Measurements from ENCODE around the gene DIP2C. TPM values are rescaled to one million over a fixed set of nuclear protein-coding genes. Genes with fewer than 3 reads are reported as not detected.

DIP2C gene
- polyA plus RNA-seq, 2 donors = 2.2 to 2.7 TPM

- 76 to 85% methylated on average over 6 of the region's 6 CpGs for WGBS, 2 donors
- H3K9me3 ChIP-seq (ENCODE audit: control insufficient read depth in 2 of 2, insufficient read depth in 1 of 2, low read depth in 1 of 2, low read length in 1 of 2) = peaks cover 0 to 4% of the 10 kb centered on the region in 2 donors
Observed at GRCh38 chr10:336247-336646, 353.2 kb downstream of the DIP2C start.

GRCh38 chr10:335151-335800 lies 354.2 kb downstream of the DIP2C start:
- Histone ChIP-seq H3K4me1 (ENCODE audit: control insufficient read depth in 2 of 2, insufficient read depth in 2 of 2, low read length in 1 of 2) (peaks cover 4 to 16% of the 10 kb centered on the region in 2 donors), H3K4me3 (ENCODE audit: low read depth in 1 of 2, low read length in 2 of 2) (no peak overlapping the region), H3K9me3 (ENCODE audit: control insufficient read depth in 2 of 2, insufficient read depth in 1 of 2, low read depth in 1 of 2, low read length in 1 of 2) (peaks cover 0 to 4% of the 10 kb centered on the region in 2 donors), H3K27ac (ENCODE audit: low read depth in 2 of 2, low read length in 1 of 2) (no peak overlapping the region), H3K36me3 (ENCODE audit: control insufficient read depth in 2 of 2, insufficient read depth in 2 of 2, low read length in 1 of 2) (peaks cover 0 to 7% of the 10 kb centered on the region in 2 donors), H3K27me3 (ENCODE audit: control insufficient read depth in 1 of 2, insufficient read depth in 2 of 2, low read length in 2 of 2) (no peaks in the 10 kb centered on the region)
- WGBS, 2 donors = 85 to 91% methylated on average over 14 of the region's 14 CpGs

More at GRCh38 chr10:336247-336646, 353.2 kb downstream of the DIP2C start:
- Histone ChIP-seq H3K27ac (ENCODE audit: low read depth in 2 of 2, low read length in 1 of 2) (no peak overlapping the region), H3K36me3 (ENCODE audit: control insufficient read depth in 2 of 2, insufficient read depth in 2 of 2, low read length in 1 of 2) (peaks cover 0 to 9% of the 10 kb centered on the region in 2 donors), H3K4me1 (ENCODE audit: control insufficient read depth in 2 of 2, insufficient read depth in 2 of 2, low read length in 1 of 2) (peaks cover 4 to 16% of the 10 kb centered on the region in 2 donors), H3K27me3 (ENCODE audit: control insufficient read depth in 1 of 2, insufficient read depth in 2 of 2, low read length in 2 of 2) (no peaks in the 10 kb centered on the region), H3K4me3 (ENCODE audit: low read depth in 1 of 2, low read length in 2 of 2) (no peak overlapping the region)

GRCh38 chr10:331186-331585 lies 358.3 kb downstream of the DIP2C start:
- no peak overlapping the region for H3K27ac ChIP-seq (ENCODE audit: low read depth in 2 of 2, low read length in 1 of 2)

GRCh38 chr10:329361-330099 lies 359.9 kb downstream of the DIP2C start:
- peak overlapping the region in 1 of 2 donors; percentile 6 for H3K4me3 ChIP-seq (ENCODE audit: low read depth in 1 of 2, low read length in 2 of 2)
- no peaks in the 10 kb centered on the region for H3K9me3 ChIP-seq (ENCODE audit: control insufficient read depth in 2 of 2, insufficient read depth in 1 of 2, low read depth in 1 of 2, low read length in 1 of 2)
- peak overlapping the region; percentile 64 to 74 for H3K27ac ChIP-seq (ENCODE audit: low read depth in 2 of 2, low read length in 1 of 2)
- WGBS, 2 donors = 16 to 19% methylated on average over 15 of the region's 15 CpGs
- peaks cover 0 to 2% of the 10 kb centered on the region in 2 donors for H3K4me1 ChIP-seq (ENCODE audit: control insufficient read depth in 2 of 2, insufficient read depth in 2 of 2, low read length in 1 of 2)
- no peaks in the 10 kb centered on the region for H3K27me3 ChIP-seq (ENCODE audit: control insufficient read depth in 1 of 2, insufficient read depth in 2 of 2, low read length in 2 of 2)
- peaks cover 0 to 3% of the 10 kb centered on the region in 2 donors for H3K36me3 ChIP-seq (ENCODE audit: control insufficient read depth in 2 of 2, insufficient read depth in 2 of 2, low read length in 1 of 2)

More at GRCh38 chr10:331186-331585, 358.3 kb downstream of the DIP2C start:
- Histone ChIP-seq H3K27me3 (ENCODE audit: control insufficient read depth in 1 of 2, insufficient read depth in 2 of 2, low read length in 2 of 2) (no peaks in the 10 kb centered on the region), H3K9me3 (ENCODE audit: control insufficient read depth in 2 of 2, insufficient read depth in 1 of 2, low read depth in 1 of 2, low read length in 1 of 2) (no peaks in the 10 kb centered on the region), H3K4me3 (ENCODE audit: low read depth in 1 of 2, low read length in 2 of 2) (no peak overlapping the region), H3K4me1 (ENCODE audit: control insufficient read depth in 2 of 2, insufficient read depth in 2 of 2, low read length in 1 of 2) (peaks cover 0 to 2% of the 10 kb centered on the region in 2 donors), H3K36me3 (ENCODE audit: control insufficient read depth in 2 of 2, insufficient read depth in 2 of 2, low read length in 1 of 2) (peaks cover 0 to 3% of the 10 kb centered on the region in 2 donors)
- 92 to 95% methylated on average over 3 of the region's 3 CpGs for WGBS, 2 donors

- Histone ChIP-seq H3K4me3 (ENCODE audit: low read depth in 1 of 2, low read length in 2 of 2) (no peak overlapping the region), H3K27ac (ENCODE audit: low read depth in 2 of 2, low read length in 1 of 2) (peak overlapping the region in 1 of 2 donors; percentile 18), H3K36me3 (ENCODE audit: control insufficient read depth in 2 of 2, insufficient read depth in 2 of 2, low read length in 1 of 2) (peaks cover 0 to 3% of the 10 kb centered on the region in 2 donors), H3K4me1 (ENCODE audit: control insufficient read depth in 2 of 2, insufficient read depth in 2 of 2, low read length in 1 of 2) (peaks cover 0 to 2% of the 10 kb centered on the region in 2 donors), H3K27me3 (ENCODE audit: control insufficient read depth in 1 of 2, insufficient read depth in 2 of 2, low read length in 2 of 2) (no peaks in the 10 kb centered on the region), H3K9me3 (ENCODE audit: control insufficient read depth in 2 of 2, insufficient read depth in 1 of 2, low read depth in 1 of 2, low read length in 1 of 2) (no peaks in the 10 kb centered on the region)
- 88 to 91% methylated on average over 22 of the region's 22 CpGs for WGBS, 2 donors
Observed at GRCh38 chr10:327889-328852, 361.3 kb downstream of the DIP2C start.

GRCh38 chr10:326894-327635 lies 362.4 kb downstream of the DIP2C start:
- H3K4me1 ChIP-seq (ENCODE audit: control insufficient read depth in 2 of 2, insufficient read depth in 2 of 2, low read length in 1 of 2) = peaks cover 0 to 2% of the 10 kb centered on the region in 2 donors
- WGBS, 2 donors = 92 to 94% methylated on average over 29 of the region's 29 CpGs
- peaks cover 0 to 3% of the 10 kb centered on the region in 2 donors for H3K36me3 ChIP-seq (ENCODE audit: control insufficient read depth in 2 of 2, insufficient read depth in 2 of 2, low read length in 1 of 2)
- H3K9me3 ChIP-seq (ENCODE audit: control insufficient read depth in 2 of 2, insufficient read depth in 1 of 2, low read depth in 1 of 2, low read length in 1 of 2) = no peaks in the 10 kb centered on the region
- H3K27me3 ChIP-seq (ENCODE audit: control insufficient read depth in 1 of 2, insufficient read depth in 2 of 2, low read length in 2 of 2) = no peaks in the 10 kb centered on the region
- H3K4me3 ChIP-seq (ENCODE audit: low read depth in 1 of 2, low read length in 2 of 2) = no peak overlapping the region
- H3K27ac ChIP-seq (ENCODE audit: low read depth in 2 of 2, low read length in 1 of 2) = no peak overlapping the region

GRCh38 chr10:326350-326749 lies 363.1 kb downstream of the DIP2C start:
- WGBS, 2 donors = 91 to 92% methylated on average over 11 of the region's 11 CpGs
- Histone ChIP-seq H3K27me3 (ENCODE audit: control insufficient read depth in 1 of 2, insufficient read depth in 2 of 2, low read length in 2 of 2) (no peaks in the 10 kb centered on the region), H3K4me1 (ENCODE audit: control insufficient read depth in 2 of 2, insufficient read depth in 2 of 2, low read length in 1 of 2) (peaks cover 0 to 2% of the 10 kb centered on the region in 2 donors), H3K9me3 (ENCODE audit: control insufficient read depth in 2 of 2, insufficient read depth in 1 of 2, low read depth in 1 of 2, low read length in 1 of 2) (no peaks in the 10 kb centered on the region), H3K36me3 (ENCODE audit: control insufficient read depth in 2 of 2, insufficient read depth in 2 of 2, low read length in 1 of 2) (peaks cover 0 to 3% of the 10 kb centered on the region in 2 donors), H3K4me3 (ENCODE audit: low read depth in 1 of 2, low read length in 2 of 2) (no peak overlapping the region), H3K27ac (ENCODE audit: low read depth in 2 of 2, low read length in 1 of 2) (no peak overlapping the region)

- H3K36me3 ChIP-seq (ENCODE audit: control insufficient read depth in 2 of 2, insufficient read depth in 2 of 2, low read length in 1 of 2) = peaks cover 0 to 3% of the 10 kb centered on the region in 2 donors
- no peak overlapping the region for H3K27ac ChIP-seq (ENCODE audit: low read depth in 2 of 2, low read length in 1 of 2)
- H3K4me3 ChIP-seq (ENCODE audit: low read depth in 1 of 2, low read length in 2 of 2) = no peak overlapping the region
- no peaks in the 10 kb centered on the region for H3K27me3 ChIP-seq (ENCODE audit: control insufficient read depth in 1 of 2, insufficient read depth in 2 of 2, low read length in 2 of 2)
- no peaks in the 10 kb centered on the region for H3K9me3 ChIP-seq (ENCODE audit: control insufficient read depth in 2 of 2, insufficient read depth in 1 of 2, low read depth in 1 of 2, low read length in 1 of 2)
- peaks cover 0 to 2% of the 10 kb centered on the region in 2 donors for H3K4me1 ChIP-seq (ENCODE audit: control insufficient read depth in 2 of 2, insufficient read depth in 2 of 2, low read length in 1 of 2)
- WGBS, 2 donors = 94% methylated on average over 8 of the region's 8 CpGs
Observed at GRCh38 chr10:325282-325681, 364.2 kb downstream of the DIP2C start.

All from esophagus (tissue), 2 donors.